Measurements from ENCODE around the gene UPF2. TPM values are rescaled to one million over a fixed set of nuclear protein-coding genes. Genes with fewer than 3 reads are reported as not detected.
"Not testable (repeated sequence)": the region's sequence is repeated elsewhere in the genome, so short reads cannot be mapped to it uniquely, and the experiment has no call there.

The UPF2 gene
- total RNA-seq, 1 donor from 2014 or later, result 21.4 TPM

DNA sequence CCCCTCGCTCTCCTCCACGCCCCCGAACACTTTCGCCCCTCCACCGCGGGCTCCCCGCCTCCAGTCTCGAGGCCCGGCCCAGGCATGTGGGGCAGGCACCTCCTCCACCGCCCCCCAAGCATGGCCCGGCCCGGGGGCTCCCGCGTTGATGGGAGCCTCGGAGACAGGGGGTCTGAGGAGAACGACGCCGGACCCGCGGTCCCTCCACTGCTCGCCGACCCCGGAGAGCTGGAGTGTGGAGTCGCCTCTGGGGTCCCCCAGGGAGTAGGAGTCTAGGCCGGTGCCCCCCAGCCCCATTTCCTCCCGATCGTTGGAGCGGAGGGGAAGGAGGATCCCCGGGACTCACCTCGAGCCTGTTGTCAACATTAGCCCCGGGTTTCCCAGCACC lies 206 bp downstream of the UPF2 start:
- DNase-seq, result no peak

DNA sequence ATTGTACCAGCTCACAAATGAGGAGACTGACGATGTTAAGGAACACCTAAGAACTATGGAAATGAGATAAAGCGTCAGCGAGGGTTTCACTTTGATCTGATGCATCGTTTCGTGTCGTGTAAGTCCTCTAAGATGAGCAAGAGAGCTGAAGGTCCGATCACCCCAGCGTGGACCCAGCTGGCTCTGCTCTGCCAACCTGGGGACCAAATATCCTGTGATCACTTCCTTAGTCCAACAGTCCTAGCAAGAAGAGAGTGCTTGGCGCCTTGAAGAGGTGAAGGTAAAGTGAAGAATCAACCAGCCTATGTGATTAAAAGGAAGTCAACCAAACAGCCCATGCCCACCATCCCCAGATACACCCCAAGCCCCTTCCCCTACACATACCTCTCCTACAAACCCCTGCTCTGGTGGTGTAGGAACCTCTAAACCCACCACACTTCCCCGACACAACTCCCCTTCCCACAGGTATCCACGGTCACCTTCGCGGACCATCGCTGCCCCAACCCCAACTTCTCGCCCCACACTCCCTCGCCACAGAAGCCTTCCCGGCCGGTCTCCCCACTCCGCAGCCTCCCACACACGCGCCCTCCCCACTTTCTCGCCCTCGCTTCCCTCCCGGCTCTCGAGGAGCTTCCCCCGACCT lies 722 bp downstream of the UPF2 start:
- no peak for DNase-seq

DNA sequence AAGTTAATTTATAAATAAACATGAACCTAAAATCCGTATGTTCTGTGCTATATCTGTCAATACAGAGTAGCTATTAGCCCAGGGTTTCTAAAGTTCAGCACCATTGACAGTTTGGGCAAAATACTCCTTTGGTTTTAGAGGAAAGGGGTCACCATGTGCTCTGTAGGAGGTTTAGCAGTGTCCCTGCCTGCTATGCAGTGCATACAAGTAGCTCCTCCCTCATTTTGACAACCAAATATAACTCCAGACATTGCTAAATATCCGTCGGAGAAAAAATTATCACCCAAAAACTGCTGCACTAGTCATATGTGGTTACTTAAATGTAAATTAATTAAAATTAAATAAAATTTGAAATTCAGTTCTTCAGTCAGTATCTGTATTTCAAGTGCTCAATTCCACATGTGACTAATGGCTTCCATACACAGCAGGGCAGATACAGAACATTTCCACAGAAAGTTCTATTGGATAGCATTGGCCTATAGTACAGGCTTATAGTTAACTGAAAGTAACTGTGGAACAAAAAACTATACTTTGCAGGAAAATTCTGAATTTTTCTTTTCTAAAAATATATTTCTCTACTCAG lies 6.4 kb downstream of the UPF2 start:
- DNase-seq, result no peak

DNA sequence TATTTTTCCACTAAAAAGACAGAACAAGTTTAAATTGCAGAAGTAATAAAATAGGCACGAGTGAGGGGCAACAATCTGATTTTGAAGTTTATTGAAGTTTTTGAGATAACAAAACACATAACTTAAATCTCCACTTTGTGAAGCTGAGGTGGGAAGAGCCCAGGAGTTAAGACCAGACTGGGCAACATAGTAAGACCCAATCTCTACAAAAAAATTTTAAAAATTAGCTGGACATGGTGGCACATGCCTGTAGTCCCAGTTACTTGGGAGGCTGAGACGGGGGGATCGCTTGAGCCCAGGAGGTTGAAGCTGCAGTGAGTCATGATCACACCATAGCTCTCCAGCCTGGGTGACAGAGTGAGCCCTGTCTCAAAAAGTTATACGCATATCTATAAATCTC lies 11.2 kb downstream of the UPF2 start:
- no peak for DNase-seq

DNA sequence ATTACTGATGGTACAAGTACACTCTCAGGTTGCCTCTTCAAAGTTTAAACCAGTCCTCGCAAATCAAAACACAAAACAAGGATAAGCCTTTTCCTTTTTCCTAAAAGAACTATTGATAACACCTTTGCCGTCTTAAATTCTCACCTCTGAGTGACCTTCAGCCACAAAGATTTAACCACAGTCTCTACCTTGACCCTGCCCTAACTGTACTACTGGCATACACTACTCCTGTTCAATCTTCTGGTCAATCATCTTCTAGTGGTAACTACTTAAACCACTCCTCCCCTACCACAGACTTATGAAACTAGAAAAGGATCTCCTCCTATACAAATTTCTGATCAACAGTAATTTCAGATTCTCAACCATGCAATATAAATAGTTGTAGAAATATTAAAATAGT lies 15.1 kb downstream of the UPF2 start:
- DNase-seq, result no peak

DNA sequence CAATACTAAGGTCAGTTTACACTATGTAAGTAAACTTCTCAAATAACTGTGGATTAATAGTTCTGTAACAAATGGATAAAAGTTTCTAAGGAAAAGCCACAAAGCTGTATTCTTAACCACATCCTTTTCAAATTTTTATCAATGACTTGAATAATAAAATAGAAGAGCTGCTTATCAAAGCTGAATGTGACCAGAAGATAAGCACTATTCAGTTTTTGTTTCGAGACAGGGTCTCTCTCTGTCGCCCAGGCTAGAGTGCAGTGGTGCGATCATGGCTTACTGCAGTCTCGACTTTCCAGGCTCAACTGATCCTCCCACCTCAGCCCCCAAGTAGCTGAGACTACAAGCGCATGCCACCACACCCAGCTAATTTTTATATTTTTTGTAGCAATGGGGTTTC lies 17.0 kb downstream of the UPF2 start:
- DNase-seq, result no peak

DNA sequence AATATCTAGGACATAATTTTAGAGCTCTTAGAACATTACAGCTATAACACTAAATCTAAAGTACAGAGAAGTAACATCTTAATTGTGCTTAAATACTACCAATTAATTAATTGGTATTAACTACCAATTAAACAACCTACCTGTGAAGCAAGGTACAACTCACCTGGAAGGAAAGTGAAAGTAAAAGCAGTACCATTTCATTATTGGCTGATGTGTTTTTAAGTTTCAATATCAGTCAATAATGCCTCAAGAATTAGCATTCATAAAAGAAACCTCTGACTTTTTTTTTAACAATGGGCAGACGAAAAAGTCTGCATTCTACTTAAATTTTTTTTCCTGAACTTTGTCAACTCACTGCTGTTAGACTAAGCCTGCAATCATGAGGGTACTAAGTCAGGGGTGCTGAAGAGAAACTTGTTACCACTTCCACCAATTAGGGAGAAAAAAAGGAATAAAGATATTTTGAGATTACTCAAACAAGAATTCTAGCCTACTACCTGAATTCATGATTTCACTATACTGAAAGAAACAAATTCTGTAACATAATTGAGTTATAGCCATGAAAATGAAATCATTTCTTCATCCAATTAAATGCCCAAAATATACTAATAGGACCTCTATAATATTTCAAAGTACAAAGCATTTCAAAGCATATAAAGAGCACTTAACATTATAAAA lies 19.9 kb downstream of the UPF2 start:
- no peak for DNase-seq

DNA sequence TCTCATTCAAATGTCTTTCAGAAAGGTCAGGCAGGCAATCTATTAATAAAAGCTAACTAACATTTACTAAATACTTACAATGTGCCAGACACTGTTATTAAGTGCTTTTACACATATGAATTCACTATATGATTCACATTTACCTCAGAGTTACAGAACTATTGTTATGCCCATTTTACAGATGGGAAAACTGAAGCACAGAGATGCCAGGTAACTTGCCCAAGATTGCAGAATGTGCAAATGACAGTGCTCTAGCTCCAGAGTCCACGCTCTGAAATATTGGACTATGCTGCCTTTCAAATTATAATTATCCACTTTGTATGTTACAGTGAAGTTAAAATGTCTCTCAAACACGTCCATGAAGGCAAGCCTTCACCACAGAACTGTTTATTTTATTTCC lies 22.0 kb downstream of the UPF2 start:
- DNase-seq, result no peak

DNA sequence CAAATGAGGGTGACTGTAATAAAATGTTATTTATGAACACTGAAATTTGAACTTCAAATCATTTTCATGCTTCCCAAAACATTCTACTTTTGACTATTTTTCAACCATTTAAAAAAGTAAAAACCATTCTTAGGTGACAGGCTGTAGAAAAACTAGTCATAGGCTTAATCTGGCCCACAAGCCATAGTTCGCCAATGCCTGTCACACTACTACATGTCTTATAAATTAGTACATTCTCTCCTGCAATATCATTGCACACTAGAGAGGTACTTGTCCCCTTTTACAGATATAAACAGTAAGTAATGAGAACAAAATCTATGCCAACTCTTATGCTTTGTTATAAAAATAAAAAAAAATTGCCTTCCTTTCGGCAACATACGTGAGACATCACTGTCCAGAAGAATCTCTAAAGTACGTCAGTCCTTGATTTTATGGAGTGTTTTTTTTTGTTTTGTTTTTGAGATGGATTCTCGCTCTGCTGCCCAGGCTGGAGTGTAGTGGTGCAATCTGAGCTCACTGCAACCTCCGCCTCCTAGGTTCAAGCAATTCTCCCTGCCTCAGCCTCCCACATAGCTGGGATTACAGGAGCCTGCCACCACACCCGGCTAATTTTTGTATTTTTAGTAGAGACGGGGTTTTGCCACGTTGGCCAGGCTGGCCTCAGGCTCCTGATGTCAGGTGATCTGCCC lies 23.2 kb downstream of the UPF2 start:
- DNase-seq, result no peak

DNA sequence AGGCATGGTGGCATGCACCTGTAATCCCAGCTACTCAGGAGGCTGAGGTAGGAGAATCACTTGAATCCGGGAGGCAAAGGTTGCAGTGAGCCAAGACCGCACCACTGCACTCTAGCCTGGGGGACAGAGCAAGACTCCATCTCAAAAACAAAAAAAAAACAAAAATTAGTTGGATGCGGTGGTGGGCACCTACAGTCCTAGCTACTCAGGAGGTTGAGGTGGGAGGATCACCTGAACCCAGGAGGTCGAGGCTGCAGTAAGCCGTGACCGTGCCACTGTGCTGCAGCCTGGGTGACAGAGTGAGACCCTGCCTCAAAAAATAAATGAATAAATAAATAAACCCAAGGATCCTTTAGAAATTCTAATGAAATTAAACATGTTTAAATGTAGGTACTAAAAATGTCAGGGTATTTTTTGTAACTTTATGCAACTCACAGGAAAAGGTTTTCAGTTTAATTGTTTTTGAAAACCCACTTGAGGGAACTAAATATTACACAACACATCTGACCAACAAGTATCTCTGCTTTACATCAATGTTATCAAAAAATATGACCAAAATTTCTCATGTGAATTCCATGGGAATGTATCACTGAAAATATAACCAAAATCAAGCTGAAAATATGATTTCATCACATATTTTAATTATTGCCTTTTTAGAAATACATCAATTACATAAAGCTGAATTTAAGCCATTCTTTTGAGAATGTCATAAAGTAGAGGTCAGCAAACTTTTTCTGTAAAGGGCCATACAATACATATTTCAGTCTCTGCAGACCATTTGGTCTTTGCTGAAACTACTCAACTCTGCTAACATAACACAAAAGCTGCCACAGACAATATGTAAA lies 23.9 kb downstream of the UPF2 start:
- DNase-seq, result no peak

DNA sequence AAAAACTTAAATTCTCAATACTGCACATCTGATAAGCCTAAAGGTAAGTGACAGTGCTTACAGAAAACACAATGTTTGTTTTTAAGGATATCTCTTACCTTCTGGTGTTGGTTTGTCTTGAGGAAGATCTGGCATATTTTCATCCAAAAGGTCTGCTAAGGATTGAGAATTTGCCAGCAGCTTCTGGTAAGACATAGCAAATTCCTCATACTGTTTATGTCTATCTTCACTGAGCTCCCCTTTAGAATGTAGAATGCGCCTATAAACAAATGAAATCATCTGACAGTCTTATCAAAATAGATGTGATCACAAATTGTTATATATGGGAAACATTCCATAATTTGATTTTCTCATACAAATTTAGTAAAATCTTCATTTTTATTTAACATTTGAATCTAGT lies 28.7 kb downstream of the UPF2 start:
- DNase-seq, result no peak

DNA sequence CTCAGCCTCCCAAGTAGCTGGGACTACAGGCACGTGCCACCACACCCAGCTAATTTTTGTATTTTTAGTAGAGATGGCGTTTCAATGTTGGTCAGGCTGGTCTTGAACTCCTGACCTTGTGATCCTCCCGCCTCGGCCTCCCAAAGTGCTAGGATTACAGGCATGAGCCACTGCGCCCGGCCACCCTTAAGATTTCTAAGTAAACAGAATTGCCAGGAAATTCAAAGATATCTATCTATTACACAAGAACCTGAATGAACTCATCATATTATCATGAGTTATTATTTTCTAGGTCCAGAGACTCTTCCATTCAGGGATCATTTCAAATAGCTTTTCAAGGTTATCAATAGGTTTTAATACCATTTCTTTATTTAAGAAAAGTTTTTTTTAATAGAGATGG lies 29.2 kb downstream of the UPF2 start:
- not testable (repeated sequence) for DNase-seq

DNA sequence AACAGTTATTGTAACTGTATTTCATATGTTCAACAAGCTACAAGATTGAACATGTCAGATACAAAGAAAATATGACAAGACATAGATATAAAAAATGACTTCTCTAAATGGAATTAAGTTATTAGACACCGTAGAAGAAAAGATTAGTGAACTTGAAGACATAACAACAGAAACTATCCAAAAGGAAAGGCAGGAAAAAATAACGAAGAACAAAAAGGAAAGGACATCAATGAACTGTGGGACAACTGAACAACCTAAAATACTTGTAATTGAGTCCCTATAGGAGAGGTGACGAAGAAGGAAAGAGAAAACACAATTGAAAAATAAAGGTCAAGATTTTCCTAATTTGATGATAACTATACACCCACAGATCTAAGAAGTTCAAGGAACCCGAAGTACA lies 32.3 kb downstream of the UPF2 start:
- no peak for DNase-seq

DNA sequence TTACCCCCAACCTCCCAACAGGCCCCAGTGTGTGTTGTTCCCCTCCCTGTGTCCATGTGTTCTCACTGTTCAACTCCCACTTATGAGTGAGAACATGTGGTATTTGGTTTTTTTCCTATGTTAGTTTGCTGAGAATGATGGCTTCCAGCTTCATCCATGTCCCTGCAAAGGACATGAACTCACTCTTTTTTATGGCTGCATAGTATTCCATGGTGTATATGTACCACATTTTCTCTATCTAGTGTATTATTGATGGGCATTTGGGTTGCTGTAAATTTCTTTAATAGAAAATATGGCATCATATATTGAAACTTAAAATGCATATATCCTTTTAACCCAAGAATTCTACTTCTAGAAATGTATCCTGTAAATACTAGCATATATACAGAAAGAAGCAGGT lies 33.8 kb downstream of the UPF2 start:
- DNase-seq, result not testable (repeated sequence)

DNA sequence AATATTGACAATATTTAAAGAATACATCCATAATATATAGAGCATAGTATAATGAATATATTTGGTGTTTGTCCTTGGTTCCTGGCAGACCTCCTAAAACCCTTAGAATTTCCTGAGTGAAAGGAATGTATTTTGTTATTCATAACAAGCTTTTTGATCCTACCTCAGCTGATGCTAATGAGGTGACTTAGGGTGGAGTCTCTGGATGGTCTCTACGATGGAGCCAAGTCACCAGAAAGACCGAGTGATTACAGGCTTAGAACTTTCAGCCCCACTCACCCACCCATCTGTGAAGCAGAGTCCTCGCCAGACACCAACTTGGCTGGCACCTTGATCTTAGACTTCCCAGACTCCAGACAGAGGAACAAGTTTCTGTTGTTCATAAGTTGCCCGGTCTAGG lies 35.9 kb downstream of the UPF2 start:
- no peak for DNase-seq

DNA sequence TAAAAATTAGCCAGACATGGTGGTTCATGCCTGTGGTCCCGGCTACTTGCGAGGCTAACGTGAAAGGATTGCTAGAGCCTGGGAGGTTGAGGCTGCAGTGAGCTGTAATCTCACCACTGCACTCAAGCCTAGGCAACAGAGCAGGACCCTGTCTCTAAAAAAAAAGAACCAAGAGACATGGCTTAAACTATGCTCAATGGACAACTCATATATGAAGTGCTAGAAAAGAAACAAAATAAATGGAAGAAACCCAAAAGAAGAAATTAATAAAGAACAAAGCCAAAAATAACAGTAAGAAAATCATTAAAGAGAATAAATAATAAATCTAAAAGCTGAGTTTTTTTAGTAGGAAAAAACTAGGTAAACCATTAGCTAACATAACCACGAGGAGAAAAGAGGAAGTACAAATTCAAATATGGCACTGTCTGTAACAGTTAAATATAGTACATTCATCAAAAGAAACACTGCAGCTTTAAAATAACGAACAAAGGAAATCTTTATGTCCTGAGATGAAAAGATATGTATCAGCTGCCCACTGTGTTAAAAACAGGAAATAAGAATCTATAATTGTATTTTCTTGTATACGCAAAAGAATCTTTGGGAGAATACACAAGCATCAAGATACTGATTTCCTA lies 48.7 kb downstream of the UPF2 start:
- no peak for DNase-seq

DNA sequence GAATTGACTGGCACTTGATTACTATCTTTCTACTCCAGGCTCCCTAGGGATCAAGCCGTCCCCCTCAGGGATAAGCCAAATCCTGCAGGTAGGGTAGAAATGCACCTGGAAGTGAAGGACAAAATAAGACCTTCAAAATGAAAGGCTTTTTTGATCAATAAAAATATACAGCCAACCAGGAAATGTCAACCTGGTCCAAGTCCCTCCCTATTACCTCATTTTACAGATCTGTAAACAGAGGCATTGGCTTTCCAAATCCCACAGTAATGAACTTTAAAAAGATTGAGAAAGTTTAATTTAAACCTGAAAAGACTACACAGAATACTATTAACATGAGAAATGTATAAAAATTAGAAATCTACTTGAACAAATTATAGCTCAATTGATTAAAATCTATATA lies 53.7 kb downstream of the UPF2 start:
- DNase-seq, result no peak

DNA sequence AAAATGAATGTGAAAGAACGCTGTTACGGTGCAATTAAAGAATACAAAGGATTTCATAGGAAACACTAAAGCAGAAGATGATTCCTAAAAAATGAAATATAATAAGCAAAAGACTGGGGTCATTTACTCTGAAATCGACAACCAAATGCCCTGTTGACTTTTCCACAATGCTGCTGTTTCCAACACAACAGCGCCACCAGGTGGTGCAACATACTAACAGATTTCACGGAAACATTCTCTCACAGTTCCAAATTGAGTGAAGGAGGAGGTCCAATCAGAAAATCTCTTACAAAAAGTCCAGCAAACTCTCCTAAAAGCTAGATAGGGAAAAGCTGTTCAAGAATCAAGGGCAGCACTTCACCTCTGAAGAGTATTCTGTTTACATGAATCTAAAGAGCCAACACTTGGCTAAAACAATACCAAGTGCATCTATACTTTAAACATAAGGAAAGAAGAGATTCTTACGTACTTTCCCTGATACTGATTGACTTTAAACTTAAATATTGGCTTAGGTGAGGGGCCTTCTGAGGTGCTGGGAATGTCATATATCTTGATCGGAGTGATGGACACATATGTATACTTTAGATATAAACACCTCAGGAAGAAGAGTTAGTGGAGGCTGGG lies 55.9 kb downstream of the UPF2 start:
- peak; percentile 58 for DNase-seq

DNA sequence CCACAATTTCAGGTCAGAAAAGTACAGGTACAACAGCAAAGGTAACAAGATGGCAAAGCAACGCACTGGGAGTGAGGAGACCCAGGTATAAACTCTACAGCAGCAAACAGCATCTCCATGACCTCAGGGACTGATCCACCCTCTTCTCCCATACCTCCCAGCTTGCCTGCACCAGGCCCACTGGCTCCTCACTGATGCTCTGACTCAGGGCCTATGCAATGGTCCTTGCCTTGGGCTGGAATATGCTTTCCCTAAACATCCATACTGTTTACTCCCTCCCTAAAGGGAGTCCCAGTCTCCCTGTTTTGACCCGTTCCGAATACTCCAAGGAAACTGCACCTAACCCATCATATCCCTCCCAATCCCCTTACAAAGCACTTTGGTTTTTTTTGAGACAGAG lies 60.4 kb downstream of the UPF2 start:
- DNase-seq, result no peak

DNA sequence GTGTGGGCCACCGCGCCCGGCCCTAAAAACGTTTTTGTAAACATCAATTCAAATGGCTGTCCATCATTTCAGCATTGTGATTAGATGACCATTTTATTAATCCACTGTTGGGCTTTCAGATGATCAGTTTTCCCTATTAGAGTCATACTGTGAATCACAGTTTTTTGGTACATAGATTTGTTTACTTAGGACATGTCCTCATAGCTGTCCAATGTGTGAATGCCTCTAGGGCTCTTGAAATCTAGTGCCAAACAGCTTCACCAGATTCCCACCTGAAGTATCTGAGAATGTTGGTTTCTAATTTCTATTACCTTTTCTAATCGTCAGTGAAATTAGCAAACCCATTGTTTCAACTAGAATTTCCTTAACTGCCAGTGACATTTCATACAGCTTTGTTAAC lies 66.8 kb downstream of the UPF2 start:
- no peak for DNase-seq

DNA sequence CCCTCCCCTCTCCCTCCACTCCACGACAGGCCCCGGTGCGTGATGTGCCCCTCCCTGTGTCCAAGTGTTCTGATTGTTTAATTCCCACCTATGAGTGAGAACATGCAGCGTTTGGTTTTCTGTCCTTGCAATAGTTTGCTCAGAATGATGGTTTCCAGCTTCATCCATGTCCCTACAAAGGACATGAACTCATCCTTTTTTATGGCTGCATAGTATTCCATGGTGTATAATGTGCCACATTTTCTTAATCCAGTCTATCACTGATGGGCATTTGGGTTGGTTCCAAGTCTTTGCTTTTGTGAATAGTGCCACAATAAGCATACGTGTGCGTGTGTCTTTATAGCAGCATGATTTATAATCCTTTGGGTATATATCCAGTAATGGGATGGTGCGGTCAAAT lies 70.1 kb downstream of the UPF2 start:
- DNase-seq, result not testable (repeated sequence)

DNA sequence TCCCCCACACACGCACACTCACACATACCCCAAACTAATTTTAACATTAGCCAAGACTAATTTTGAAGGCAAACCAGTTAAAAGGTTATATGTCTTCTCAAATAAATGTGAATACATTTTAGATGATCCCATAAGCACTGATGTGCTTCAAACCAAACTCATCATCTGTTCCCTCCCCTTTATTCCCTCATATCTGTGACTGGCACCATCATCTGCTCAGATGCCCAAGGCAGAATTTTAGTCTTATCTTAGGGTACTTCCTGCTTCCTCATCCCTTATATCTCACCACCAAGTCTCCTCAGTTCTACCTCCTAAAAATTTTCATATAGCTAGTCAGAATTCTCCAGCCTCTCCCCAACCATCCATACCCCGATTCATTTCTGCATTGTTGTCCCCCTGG lies 80.4 kb downstream of the UPF2 start:
- no peak for DNase-seq

Measured in occipital lobe (tissue), 2 donors.